RWPE1 (cell line): ENCODE results near the gene PUDP.

Source experiments
- CTCF ChIA-PET: fragments of 350-600 bp; sonication (Branson Sonifier 250); formaldehyde crosslinking; extraction: SDS; loops from one replicate; lab custom pipeline; 2021; lab: Yijun Ruan, JAX
- POLR2A ChIA-PET: fragments of 400-600 bp; formaldehyde crosslinking; extraction: SDS; loops from one replicate; lab custom pipeline; 2020; ENCODE audit warnings: antibody characterized with exemption; ENCODE audit not compliant: low non-redundant PET; lab: Yijun Ruan, JAX
- DNase-seq: peaks from one replicate; pipeline ENCODE4 v3.0.0; 2012; ENCODE audit warnings: low spot score
- H3K27ac ChIP-seq: fragments of 450-650 bp; 2 replicates; pipeline ENCODE4 v1.5.1; 2017
- TF ChIP-seq, protein P1 (sequence below): fragments of 450-650 bp; conservative IDR thresholded peaks from 2 replicates; pipeline ENCODE4 v1.5.1; 2017; ENCODE audit warnings: low read depth, mild to moderate bottlenecking

The PUDP gene

DNA sequence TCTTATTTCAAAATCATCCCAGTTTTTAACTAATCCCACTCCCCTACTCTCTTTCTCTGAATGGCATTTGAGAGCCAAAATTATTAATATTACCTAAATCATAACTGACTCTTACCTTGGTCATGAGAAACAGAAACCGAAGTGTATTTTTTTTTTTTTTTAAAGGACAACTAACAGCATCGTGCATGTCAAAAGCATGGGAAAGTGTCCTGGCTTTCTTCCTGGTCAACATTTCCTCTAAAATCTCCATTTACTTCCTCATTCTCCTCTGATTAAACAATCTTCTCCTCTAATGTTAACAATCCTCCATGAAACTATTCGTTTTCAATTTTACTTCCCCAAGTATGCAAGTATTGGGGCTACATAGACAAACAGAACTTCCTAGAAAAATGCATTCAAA is 2.5 kb downstream of the PUDP start:
- no peak for DNase-seq
- POLR2A ChIA-PET, result no interaction called here
- no peak overlapping the region for H3K27ac ChIP-seq
- CTCF ChIA-PET, result no interaction called here
- TF ChIP-seq, protein P1, sequence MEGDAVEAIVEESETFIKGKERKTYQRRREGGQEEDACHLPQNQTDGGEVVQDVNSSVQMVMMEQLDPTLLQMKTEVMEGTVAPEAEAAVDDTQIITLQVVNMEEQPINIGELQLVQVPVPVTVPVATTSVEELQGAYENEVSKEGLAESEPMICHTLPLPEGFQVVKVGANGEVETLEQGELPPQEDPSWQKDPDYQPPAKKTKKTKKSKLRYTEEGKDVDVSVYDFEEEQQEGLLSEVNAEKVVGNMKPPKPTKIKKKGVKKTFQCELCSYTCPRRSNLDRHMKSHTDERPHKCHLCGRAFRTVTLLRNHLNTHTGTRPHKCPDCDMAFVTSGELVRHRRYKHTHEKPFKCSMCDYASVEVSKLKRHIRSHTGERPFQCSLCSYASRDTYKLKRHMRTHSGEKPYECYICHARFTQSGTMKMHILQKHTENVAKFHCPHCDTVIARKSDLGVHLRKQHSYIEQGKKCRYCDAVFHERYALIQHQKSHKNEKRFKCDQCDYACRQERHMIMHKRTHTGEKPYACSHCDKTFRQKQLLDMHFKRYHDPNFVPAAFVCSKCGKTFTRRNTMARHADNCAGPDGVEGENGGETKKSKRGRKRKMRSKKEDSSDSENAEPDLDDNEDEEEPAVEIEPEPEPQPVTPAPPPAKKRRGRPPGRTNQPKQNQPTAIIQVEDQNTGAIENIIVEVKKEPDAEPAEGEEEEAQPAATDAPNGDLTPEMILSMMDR, result no peak

DNA sequence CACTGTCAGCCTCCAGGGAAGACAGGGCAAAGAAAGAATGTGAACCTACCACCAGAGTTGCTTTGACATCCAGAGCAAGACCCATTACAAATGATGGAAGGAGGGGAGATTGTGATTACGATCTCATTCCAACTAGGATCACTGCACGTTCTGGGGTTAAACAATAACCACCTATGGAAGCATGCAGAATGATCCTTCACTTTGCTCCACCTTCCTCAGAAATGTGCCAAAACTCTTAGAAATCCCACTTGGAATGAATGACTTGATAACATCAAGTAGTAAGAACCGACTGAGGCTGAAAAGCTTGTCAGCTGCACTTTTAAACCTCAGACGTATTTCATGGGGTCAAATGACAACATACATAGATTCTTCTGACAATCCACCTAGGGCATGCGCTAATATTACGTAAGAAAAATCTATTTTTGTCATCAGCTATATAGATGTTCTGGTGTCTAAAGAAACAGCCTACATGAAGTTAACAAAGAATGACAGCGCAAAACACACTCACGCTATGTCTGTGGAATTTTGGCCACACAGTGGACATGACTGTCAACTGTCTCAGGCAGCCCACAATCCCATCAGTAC is 3.9 kb downstream of the PUDP start:
- CTCF ChIA-PET, result no interaction called here
- TF ChIP-seq, protein P1, result no peak
- H3K27ac ChIP-seq, result no peak overlapping the region
- no peak for DNase-seq
- POLR2A ChIA-PET, result no interaction called here

- DNase-seq, result no peak
- ChIA-PET CTCF (no interaction called here), POLR2A (no interaction called here)
- TF ChIP-seq, protein P1, result no peak
- no peak overlapping the region for H3K27ac ChIP-seq
These were observed 4.9 kb downstream of the PUDP start for GRCh38 chrX:7143076-7143475.

- H3K27ac ChIP-seq, result no peak overlapping the region
- TF ChIP-seq, protein P1, result no peak
- POLR2A ChIA-PET, result no interaction called here
- DNase-seq, result no peak
- CTCF ChIA-PET, result no interaction called here
These were observed 8.5 kb downstream of the PUDP start for GRCh38 chrX:7139202-7140081.

GRCh38 chrX:7134981-7135380 is 13.0 kb downstream of the PUDP start:
- ChIA-PET CTCF (interaction anchor here (0.5 kb wide), 1 partner anchor 947 kb away, joined by 3 read pairs; no protein-coding TSS in a partner anchor), POLR2A (no interaction called here)
- DNase-seq, result no peak
- TF ChIP-seq, protein P1, result no peak
- H3K27ac ChIP-seq, result no peak overlapping the region

DNA sequence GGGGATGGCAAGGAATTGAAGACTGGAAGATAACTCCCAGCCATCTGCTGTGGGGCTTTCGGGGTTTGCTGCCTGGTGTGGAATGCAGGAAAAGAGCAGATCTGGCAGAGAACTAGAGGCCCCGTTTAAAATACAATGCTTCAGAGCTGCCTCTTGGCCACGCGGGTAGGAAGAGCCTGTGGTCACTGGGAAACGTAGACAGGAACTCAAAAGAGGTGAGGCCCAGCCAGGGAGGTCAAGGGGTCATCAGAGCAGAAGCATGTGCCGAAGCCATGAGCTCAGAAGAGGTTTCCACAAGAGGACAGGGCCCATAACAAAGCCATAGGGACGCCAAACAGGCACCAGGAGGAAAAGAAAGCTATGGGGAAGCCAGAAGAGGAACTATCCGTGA is 14.9 kb downstream of the PUDP start:
- no peak for DNase-seq
- TF ChIP-seq, protein P1, result no peak
- peak overlapping the region; percentile 16; the same call in 1 of the 2 replicates for H3K27ac ChIP-seq
- ChIA-PET CTCF (interaction anchor here (0.6 to 0.8 kb wide), 4 partner anchors 13 to 1361 kb away, joined by 3 to 4 read pairs (median 4); no protein-coding TSS in a partner anchor), POLR2A (no interaction called here)
